K562 (cell line): ENCODE measurements around the gene ANO10. TPM values are rescaled to one million over a fixed set of nuclear protein-coding genes. Genes with fewer than 3 reads are reported as not detected.

Experiments
- ATAC-seq: fragments of 200-7000 bp; cut with Tn5 transposase; 3 replicates; pipeline ENCODE4 v1.9.1; 2020; ENCODE audit warnings: moderate library complexity
- BruUV-seq: library from RNA; stranded (reverse); fragments of 400-500 nt; replicated peaks from 2 replicates; lab custom pipeline; 2021; lab: Mats Ljungman, UMichigan
- CTCF ChIA-PET: fragments of 300-600 bp; formaldehyde crosslinking; extraction: SDS; loops from one replicate; lab custom pipeline; 2021; ENCODE audit warnings: low intra/inter-chr PET ratio; lab: Yijun Ruan, JAX
- POLR2A ChIA-PET: fragments of 300-600, 350-650 bp; sonication (Branson Sonifier 250); formaldehyde crosslinking; extraction: SDS; loops from one replicate; lab custom pipeline; 2021; ENCODE audit warnings: antibody characterized with exemption, inconsistent platforms; lab: Yijun Ruan, JAX
- DNase-seq, 4 experiments: peaks; one replicate each; pipeline versions ENCODE4 v3.0.0 to v3.0.0-alpha.2; 2011 to 2018; ENCODE audit warnings: low spot score in 3 of 4, mixed read lengths in 3 of 4; ENCODE audit errors: extremely low read depth in 1 of 4
- FAIRE-seq: peaks from 2 replicates; lab custom pipeline; 2011; peaks lifted over from hg19 to GRCh38; lab: Jason Lieb, UNC
- H2AFZ ChIP-seq: 2 replicates; pipeline ENCODE4 v1.6.0; 2011; ENCODE audit warnings: low read depth, low read length, control low read depth, inconsistent platforms
- H3K27ac ChIP-seq: fragments of 200-600 bp; 3 replicates; pipeline ENCODE4 v1.8.0; 2011; ENCODE audit warnings: low read depth, mild to moderate bottlenecking, control low read depth, inconsistent platforms, low read length, moderate library complexity, mixed read lengths; ENCODE audit errors: extremely low read depth
- H3K27me3 ChIP-seq, 2 experiments: fragments of 300-600 bp in 1 of 2; 2 replicates in 1 of 2; 3 replicates in 1 of 2; pipeline versions ENCODE4 v1.6.0 to v1.8.0; 2011; ENCODE audit warnings: inconsistent platforms in 2 of 2, low read length in 2 of 2, mild to moderate bottlenecking in 1 of 2, mixed read lengths in 1 of 2, moderate library complexity in 1 of 2; ENCODE audit not compliant: control insufficient read depth in 2 of 2, insufficient read depth in 2 of 2
- H3K36me3 ChIP-seq: fragments of 300-600 bp; 3 replicates; pipeline ENCODE4 v1.8.0; 2011; ENCODE audit warnings: mild to moderate bottlenecking, low read length, inconsistent platforms; ENCODE audit not compliant: control insufficient read depth, insufficient read depth
- H3K4me1 ChIP-seq, 2 experiments: fragments of 200-600 bp in 1 of 2; replicated peaks in 1 of 2; 2 replicates in 1 of 2; 3 replicates in 1 of 2; pipeline versions ENCODE4 v1.5.1 to v1.8.0; 2011; ENCODE audit warnings: inconsistent platforms in 2 of 2, low read length in 2 of 2, mild to moderate bottlenecking in 1 of 2, mixed read lengths in 1 of 2, moderate library complexity in 1 of 2; ENCODE audit not compliant: control insufficient read depth in 2 of 2, insufficient read depth in 2 of 2
- H3K4me2 ChIP-seq: 2 replicates; pipeline ENCODE4 v1.6.1; 2011; ENCODE audit warnings: low read length, control low read depth, inconsistent platforms, mixed read lengths; ENCODE audit not compliant: insufficient read depth
- H3K4me3 ChIP-seq: fragments of 200-600 bp; sonication (generic), shearing (Covaris generic); 2 replicates; pipeline ENCODE4 v1.5.1; 2016; ENCODE audit warnings: control low read depth, inconsistent platforms
- H3K79me2 ChIP-seq: fragments of 200-600 bp; 3 replicates; pipeline ENCODE4 v1.8.0; 2011; ENCODE audit warnings: low read length, inconsistent platforms; ENCODE audit not compliant: control insufficient read depth, insufficient read depth
- H3K9ac ChIP-seq, 2 experiments: 2 replicates each; pipeline versions ENCODE4 v1.6.0 to v1.6.1; 2011; ENCODE audit warnings: low read depth in 2 of 2, low read length in 2 of 2, control low read depth in 1 of 2, inconsistent platforms in 1 of 2, mild to moderate bottlenecking in 1 of 2, mixed read lengths in 1 of 2; ENCODE audit not compliant: insufficient read depth in 1 of 2
- H3K9me1 ChIP-seq: one replicate; pipeline ENCODE4 v1.6.0; 2011; ENCODE audit warnings: inconsistent platforms, mild to moderate bottlenecking, low read length, moderate library complexity; ENCODE audit not compliant: control insufficient read depth, insufficient read depth
- H3K9me3 ChIP-seq: replicated peaks from 2 replicates; pipeline ENCODE4 v1.5.1; 2011; ENCODE audit warnings: low read depth, low read length, inconsistent platforms; ENCODE audit not compliant: control insufficient read depth, insufficient read depth
- H4K20me1 ChIP-seq: replicated peaks from 2 replicates; pipeline ENCODE4 v1.6.1; 2011; ENCODE audit warnings: low read length, inconsistent platforms, mixed read lengths; ENCODE audit not compliant: control insufficient read depth, insufficient read depth
- BMI1 ChIP-seq: fragments of 150-350 bp; IDR thresholded peaks from 2 replicates; pipeline ENCODE4 v1.6.1; 2014; ENCODE audit warnings: low read length
- CAMTA2 ChIP-seq: fragments of 250-450 bp; sonication (Bioruptor Pico); conservative IDR thresholded peaks from 2 replicates; pipeline ENCODE4 v1.5.1; 2022
- CCAR2 ChIP-seq: fragments of 200-400 bp; formaldehyde crosslinking; IDR thresholded peaks from 2 replicates; pipeline ENCODE4 v1.6.1; 2017; ENCODE audit warnings: mild to moderate bottlenecking, low read depth, low read length
- HCFC1 ChIP-seq: IDR thresholded peaks from 2 replicates; pipeline ENCODE4 v1.6.1; 2012; ENCODE audit warnings: low read depth, low read length, improper control_type of control experiment
- HDAC2 ChIP-seq: fragments of 450-650 bp; IDR thresholded peaks from 2 replicates; pipeline ENCODE4 v1.6.1; 2016; ENCODE audit warnings: mild to moderate bottlenecking
- PURB ChIP-seq: sonication (generic); formaldehyde crosslinking; IDR thresholded peaks from 2 replicates; pipeline ENCODE4 v1.9.0; 2021; ENCODE audit warnings: low read depth, mild to moderate bottlenecking, missing genetic modification reagents
- TEAD4 ChIP-seq, 2 experiments: sonication (generic) in 1 of 2; formaldehyde crosslinking in 1 of 2; IDR thresholded peaks; 2 replicates each; pipeline versions ENCODE4 v1.6.1 to v1.8.0; 2012 to 2022; ENCODE audit warnings: borderline replicate concordance in 1 of 2, inconsistent platforms in 1 of 2, low read length in 1 of 2, mild to moderate bottlenecking in 1 of 2, missing genetic modification reagents in 1 of 2
- TGIF2 ChIP-seq: sonication (generic); formaldehyde crosslinking; IDR thresholded peaks from 2 replicates; pipeline ENCODE4 v1.8.1; 2022; ENCODE audit warnings: mild to moderate bottlenecking, missing genetic modification reagents, moderate library complexity
- ZNF263 ChIP-seq: sonication (generic); formaldehyde crosslinking; IDR thresholded peaks from 2 replicates; pipeline ENCODE4 v1.8.0; 2022; ENCODE audit warnings: mild to moderate bottlenecking, missing genetic modification reagents, borderline replicate concordance
- WGBS: fragments of 100-300 bp; shearing (Covaris generic); methylation state at CpG from one replicate; pipeline ENCODE4 v1.1.6; 2016; ENCODE audit warnings: low coverage, mixed read lengths; ENCODE audit not compliant: insufficient coverage; ENCODE audit errors: missing lambda C conversion rate; 5-methylcytosine and 5-hydroxymethylcytosine counted together
- in situ Hi-C: fragments of 300-500 bp; cut with MboI; formaldehyde crosslinking; loops from 4 replicates; pipeline ENCODE4 v1.15.0; 2018; ENCODE audit warnings: inconsistent platforms, mixed read lengths
- intact Hi-C: fragments of 100-400 bp; cut with micrococcal nuclease; formaldehyde crosslinking; loops from 2 replicates; pipeline ENCODE4 v1.14.2; 2022
- polyA plus RNA-seq, 8 experiments: library from polyadenylated mRNA; depleted of rRNA in 4 of 8; stranded (reverse) in 5 of 8; unstranded in 3 of 8; fragments of >200 nt; fragmentation: Nextera tagmentation in 2 of 8; fragmentation: Illumina TruSeq in 1 of 8; extraction: Ambion mirVana in 2 of 8; extraction: Trizol in 1 of 8; gene quantifications; 2 replicates each; pipeline versions ENCODE4 v1.2.1 to v1.2.3, GENCODE V29; 2011 to 2014; ENCODE audit warnings: inconsistent platforms in 1 of 8, missing spikeins in 1 of 8
- total RNA-seq, 7 experiments: library from RNA; depleted of rRNA in 6 of 7; stranded (reverse); fragments of >200 nt in 6 of 7; fragmentation: Illumina TruSeq in 2 of 7; extraction: Trizol in 2 of 7; gene quantifications; 2 replicates each; pipeline versions ENCODE4 v1.2.1 to v1.2.3, GENCODE V29; 2011 to 2021; ENCODE audit warnings: low replicate concordance in 1 of 7
- TF ChIP-seq, protein P1 (sequence below): fragments of 250-450 bp; sonication (Bioruptor Pico); IDR thresholded peaks from 2 replicates; pipeline ENCODE4 v1.9.0; 2021; ENCODE audit warnings: mild to moderate bottlenecking
- TF ChIP-seq, protein P2 (sequence below): sonication (generic); formaldehyde crosslinking; IDR thresholded peaks from 2 replicates; pipeline ENCODE4 v1.8.1; 2022; ENCODE audit warnings: missing genetic modification reagents
- TF ChIP-seq, protein P3 (sequence below): fragments of 450-650 bp; conservative IDR thresholded peaks from 2 replicates; pipeline ENCODE4 v1.6.1; 2016; ENCODE audit warnings: missing genetic modification characterization, low read depth, mild to moderate bottlenecking, control low read depth, missing compliant biosample characterization
- TF ChIP-seq, protein P4 (sequence below): fragments of 250-450 bp; sonication (Bioruptor Pico); IDR thresholded peaks from 2 replicates; pipeline ENCODE4 v1.5.0; 2021; ENCODE audit warnings: mild to moderate bottlenecking, borderline replicate concordance

The ANO10 gene
- total and polyA plus RNA-seq, 9 of the 15 experiments (the other 6 are each of a cell fraction or from before 2014, with no cell fraction given), result 6.4 to 46.0 (median 32.3) TPM

DNA sequence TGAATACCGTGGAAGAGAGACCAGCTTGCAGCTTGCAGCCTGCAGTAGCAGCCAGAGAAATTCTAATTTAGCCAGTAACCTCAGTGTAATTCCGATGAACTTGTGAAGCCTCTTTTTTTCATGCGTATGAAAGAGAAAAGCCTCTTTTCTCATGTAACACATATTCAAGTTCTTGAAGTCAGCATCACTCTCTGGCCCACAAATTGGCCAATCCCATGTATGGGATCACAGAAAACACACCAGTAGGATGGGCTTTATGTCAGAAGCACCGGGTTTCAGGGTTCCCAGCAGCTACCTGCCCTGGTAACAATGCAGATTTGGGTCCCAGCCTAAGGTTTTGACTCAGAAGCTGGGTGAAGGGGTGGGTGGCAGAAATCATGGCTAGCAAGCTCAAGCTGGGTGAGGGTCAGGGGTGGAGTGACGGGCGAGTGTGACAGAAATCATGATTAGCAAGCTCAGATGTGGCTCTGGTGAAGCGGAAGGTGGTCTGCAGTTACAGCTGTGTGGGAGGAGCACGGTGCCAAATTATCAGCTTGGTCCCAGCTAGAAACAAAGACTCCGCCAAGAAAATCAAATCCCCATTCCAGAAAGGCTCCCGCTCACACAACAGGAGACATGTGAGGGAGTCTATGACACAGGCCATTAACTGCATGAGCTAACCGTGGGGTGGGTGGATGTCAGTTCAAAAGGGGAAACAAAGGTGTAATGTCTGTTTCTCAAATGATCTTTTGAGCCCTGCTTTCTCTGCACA, 248.8 kb downstream of the ANO10 start (continued):
- TF ChIP-seq HDAC2 (no peak), TEAD4 (IDR thresholded peaks at IDR 0.05; ENCODE audit: low read length) (no peak), TEAD4 (CRISPR knock-in tag; IDR thresholded peaks at IDR 0.05; ENCODE audit: borderline replicate concordance) (no peak), BMI1 (no peak)
- TF ChIP-seq, protein P1, sequence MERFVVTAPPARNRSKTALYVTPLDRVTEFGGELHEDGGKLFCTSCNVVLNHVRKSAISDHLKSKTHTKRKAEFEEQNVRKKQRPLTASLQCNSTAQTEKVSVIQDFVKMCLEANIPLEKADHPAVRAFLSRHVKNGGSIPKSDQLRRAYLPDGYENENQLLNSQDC (CRISPR knock-in tag), result no peak
- TF ChIP-seq, all 486 proteins: peak for 0

DNA sequence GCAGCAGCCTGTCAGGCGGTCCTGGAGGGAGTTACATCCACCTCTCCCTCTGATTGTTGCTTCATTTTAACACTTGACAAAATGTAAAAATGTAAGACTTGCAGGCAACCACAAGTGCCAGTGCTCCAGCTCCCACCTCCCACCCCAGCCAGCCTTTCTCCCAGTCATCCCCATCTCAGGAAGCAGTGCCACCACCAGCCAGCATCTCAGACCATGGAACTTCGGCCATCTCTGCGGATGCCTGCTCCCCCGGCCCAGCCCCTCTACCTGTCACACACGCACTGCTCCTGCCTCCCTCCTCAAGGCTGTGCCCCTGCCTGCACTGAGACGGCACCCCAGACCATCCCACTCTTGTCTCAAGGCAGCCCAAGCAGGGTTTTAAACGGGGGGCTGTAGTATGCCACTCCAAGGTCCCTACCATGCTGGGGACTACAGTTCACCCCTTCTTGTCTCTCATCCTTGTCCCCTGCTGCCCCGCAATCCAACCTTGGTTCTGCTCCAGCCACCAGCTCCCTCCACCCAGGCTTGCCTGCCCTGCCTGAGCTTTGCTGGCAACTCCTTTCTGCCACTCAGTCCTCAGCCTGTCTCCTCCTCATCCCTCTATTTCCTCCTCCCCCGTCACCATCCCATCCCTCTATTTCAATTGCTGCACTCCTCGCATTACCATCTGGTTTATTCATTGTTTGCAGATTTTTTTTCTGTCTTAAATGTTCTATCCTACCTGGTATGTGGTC, 249.6 kb downstream of the ANO10 start:
- no peaks in the 10 kb centered on the region for H3K9me3 ChIP-seq
- TF ChIP-seq CCAR2 (no peak), TGIF2 (CRISPR knock-in tag) (no peak), HCFC1 (no peak), ZNF263 (CRISPR knock-in tag) (no peak), CAMTA2 (no peak), PURB (no peak)
- TF ChIP-seq, protein P2, sequence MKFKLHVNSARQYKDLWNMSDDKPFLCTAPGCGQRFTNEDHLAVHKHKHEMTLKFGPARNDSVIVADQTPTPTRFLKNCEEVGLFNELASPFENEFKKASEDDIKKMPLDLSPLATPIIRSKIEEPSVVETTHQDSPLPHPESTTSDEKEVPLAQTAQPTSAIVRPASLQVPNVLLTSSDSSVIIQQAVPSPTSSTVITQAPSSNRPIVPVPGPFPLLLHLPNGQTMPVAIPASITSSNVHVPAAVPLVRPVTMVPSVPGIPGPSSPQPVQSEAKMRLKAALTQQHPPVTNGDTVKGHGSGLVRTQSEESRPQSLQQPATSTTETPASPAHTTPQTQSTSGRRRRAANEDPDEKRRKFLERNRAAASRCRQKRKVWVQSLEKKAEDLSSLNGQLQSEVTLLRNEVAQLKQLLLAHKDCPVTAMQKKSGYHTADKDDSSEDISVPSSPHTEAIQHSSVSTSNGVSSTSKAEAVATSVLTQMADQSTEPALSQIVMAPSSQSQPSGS (CRISPR knock-in tag), result no peak
- TF ChIP-seq, protein P3, sequence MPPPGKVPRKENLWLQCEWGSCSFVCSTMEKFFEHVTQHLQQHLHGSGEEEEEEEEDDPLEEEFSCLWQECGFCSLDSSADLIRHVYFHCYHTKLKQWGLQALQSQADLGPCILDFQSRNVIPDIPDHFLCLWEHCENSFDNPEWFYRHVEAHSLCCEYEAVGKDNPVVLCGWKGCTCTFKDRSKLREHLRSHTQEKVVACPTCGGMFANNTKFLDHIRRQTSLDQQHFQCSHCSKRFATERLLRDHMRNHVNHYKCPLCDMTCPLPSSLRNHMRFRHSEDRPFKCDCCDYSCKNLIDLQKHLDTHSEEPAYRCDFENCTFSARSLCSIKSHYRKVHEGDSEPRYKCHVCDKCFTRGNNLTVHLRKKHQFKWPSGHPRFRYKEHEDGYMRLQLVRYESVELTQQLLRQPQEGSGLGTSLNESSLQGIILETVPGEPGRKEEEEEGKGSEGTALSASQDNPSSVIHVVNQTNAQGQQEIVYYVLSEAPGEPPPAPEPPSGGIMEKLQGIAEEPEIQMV (tag), result no peak
- TF ChIP-seq, protein P4, sequence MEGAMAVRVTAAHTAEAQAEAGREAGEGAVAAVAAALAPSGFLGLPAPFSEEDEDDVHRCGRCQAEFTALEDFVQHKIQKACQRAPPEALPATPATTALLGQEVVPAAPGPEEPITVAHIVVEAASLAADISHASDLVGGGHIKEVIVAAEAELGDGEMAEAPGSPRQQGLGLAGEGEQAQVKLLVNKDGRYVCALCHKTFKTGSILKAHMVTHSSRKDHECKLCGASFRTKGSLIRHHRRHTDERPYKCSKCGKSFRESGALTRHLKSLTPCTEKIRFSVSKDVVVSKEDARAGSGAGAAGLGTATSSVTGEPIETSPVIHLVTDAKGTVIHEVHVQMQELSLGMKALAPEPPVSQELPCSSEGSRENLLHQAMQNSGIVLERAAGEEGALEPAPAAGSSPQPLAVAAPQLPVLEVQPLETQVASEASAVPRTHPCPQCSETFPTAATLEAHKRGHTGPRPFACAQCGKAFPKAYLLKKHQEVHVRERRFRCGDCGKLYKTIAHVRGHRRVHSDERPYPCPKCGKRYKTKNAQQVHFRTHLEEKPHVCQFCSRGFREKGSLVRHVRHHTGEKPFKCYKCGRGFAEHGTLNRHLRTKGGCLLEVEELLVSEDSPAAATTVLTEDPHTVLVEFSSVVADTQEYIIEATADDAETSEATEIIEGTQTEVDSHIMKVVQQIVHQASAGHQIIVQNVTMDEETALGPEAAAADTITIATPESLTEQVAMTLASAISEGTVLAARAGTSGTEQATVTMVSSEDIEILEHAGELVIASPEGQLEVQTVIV (CRISPR knock-in tag), result no peak

More for the DNA sequence above, 249.6 kb downstream of the ANO10 start:
- no peak overlapping the region for H3K4me2 ChIP-seq
- no peak overlapping the region for H3K9ac ChIP-seq
- H4K20me1 ChIP-seq, result peaks cover 9% of the 10 kb centered on the region
- in situ Hi-C loops (no loop called here), intact Hi-C loops (no loop called here)
- ChIA-PET CTCF (no interaction called here), POLR2A (interaction anchor here (0.7 kb wide), 2 partner anchors 25 to 715 kb away, joined by 3 read pairs; no protein-coding TSS in a partner anchor)
- WGBS, result 44% methylated on average over 9 of the region's 10 CpGs
- FAIRE-seq (no peak), DNase-seq (no peak), ATAC-seq (no peak)
- peaks cover 4% of the 10 kb centered on the region for H3K9me1 ChIP-seq
- H3K27ac ChIP-seq, result no peak overlapping the region
- H3K4me1 ChIP-seq, result peaks cover 0 to 3% of the 10 kb centered on the region in 2 experiments; a peak in 1 of 5 replicates
- H3K79me2 ChIP-seq, result no peaks in the 10 kb centered on the region
- no peaks in the 10 kb centered on the region for H3K27me3 ChIP-seq
- H3K36me3 ChIP-seq, result no peaks in the 10 kb centered on the region
- H3K4me3 ChIP-seq, result no peak overlapping the region
- H2AFZ ChIP-seq, result no peak overlapping the region
- BruUV-seq, result no TSS peak
